Dedifferentiated amniotic fluid mesenchymal stem cell (primary cell): ENCODE data around the gene LAMB2.

Experiments
- DNase-seq: peaks from one replicate; pipeline ENCODE4 v3.0.0-alpha.2; 2016; ENCODE audit errors: extremely low spot score

LAMB2 gene

DNA sequence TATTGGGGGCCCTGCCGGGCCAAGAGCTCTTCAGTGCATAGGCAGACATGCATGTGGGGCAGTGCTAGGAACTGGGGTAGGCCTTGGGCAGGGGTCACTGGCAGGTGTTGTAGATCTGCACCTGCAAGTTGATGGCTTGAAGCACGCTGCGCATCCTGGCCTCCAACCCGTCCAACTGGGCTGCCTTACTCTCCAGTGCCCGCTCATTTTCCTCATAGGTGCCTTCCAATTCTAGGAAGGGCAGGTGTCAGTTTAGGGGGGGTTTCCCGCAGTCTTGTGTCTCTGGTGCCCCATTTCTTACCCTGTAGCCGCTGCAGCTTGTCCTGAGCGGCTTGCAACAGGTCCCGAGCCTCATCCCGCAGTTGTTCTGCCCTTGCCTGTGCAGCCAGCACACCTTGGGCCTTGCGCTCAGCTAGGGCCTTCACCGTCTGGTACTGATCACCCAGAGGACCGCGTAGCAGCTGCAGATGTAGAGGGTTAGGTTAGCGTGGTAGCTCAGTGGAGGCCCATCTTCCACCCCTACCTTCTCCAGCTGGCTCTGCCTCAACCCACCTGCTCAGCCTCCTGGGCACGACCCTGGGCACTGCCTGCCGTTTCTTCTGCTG is 11.6 kb downstream of the LAMB2 start:
- DNase-seq = no peak

DNA sequence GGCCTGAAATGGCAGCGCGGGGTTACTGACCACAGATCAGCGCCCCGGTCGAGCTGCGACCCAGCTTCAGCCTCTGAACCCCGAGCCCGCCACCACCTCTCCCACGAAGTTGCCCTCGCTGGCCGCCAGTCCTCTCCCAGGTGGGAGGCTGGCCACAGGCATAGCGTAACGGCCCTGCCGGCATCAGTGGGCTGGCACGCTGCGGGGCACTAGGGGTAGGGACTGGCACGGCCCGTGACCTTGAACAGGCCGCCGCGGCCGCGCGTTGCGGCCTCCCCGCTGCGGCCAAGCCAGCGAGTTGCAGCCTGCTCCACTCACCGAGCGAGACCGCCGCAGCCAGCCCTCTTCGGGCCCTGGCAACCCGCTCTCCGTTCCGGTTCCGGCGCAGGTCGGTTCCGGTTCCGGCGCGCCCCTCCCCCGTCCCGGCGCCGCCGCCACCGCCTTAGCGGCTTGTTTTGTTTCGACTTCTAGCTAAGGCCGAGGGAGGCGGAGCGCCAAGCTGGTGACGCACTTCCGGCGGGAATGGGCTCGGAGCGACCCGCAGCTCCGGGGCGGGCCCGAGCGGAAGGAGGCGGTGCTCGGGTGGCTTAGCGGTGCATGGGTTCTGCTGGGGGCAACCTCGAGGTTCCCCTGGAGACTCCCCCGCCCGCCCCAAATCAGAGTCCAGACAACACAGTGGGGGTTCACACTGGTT is 12.3 kb downstream of the LAMB2 start, which contains the start of gene USP19:
USP19 (minus strand) TSS at position 386 of the 694 bp plus-strand sequence. CDS start 1,678 bp downstream, outside the sequence.
- peak; percentile 89 for DNase-seq

DNA sequence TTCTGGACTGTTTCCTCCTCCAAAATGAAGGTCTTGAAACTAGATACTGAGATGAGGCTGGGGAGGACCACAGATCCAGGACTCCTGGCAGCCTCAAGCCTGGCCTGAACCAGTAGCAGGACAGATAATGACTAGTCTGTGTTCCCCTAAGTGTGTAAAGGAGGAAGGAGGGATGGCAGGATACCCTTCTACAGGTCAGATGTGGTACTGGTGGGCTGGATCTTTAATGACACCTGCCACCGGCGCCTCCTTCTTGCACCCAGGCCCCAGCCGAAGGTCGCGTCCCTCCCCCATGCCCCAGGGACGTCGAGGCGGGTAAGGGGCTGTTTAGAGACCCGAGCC is 12.8 kb downstream of the LAMB2 start:
- no peak for DNase-seq

DNA sequence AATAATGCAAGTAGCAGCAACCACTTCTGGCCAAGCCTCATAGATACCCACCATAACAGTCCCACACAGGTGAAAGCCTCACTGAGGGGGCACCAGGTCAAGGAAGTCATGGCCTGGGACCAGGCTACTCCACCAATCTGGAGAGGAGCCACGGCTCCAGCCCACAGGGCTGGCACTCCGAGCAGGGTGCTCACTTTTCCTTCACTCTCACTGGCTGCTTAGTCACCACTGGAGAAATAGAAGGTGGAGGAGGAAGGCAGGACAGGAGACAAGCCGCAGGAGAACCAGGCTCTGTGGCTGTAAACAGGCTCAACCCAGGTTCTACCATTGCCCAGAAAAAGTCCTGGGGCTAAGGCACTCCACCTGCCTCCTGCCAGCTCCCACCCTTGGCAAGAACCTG is 13.4 kb downstream of the LAMB2 start:
- no peak for DNase-seq

DNA sequence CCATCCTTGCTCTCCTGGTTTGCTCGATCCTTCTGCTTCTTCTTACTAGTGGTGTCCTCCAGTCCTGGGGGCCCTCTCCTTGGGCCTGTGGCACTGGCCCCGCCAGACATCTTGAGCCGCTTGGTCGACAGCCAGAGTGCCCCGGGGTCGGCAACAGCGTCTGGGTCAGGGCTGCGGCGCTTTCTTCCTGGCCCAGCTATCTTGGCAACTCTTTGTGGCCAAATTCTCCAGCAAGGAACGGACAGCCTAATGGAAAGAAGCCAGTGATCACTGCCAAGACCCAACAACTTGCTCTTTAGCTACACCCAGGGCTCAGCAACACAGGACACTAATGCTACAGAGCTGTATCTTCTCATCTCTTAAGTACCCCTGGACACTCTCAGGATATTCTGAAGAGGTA is 13.8 kb downstream of the LAMB2 start:
- DNase-seq = no peak

DNA sequence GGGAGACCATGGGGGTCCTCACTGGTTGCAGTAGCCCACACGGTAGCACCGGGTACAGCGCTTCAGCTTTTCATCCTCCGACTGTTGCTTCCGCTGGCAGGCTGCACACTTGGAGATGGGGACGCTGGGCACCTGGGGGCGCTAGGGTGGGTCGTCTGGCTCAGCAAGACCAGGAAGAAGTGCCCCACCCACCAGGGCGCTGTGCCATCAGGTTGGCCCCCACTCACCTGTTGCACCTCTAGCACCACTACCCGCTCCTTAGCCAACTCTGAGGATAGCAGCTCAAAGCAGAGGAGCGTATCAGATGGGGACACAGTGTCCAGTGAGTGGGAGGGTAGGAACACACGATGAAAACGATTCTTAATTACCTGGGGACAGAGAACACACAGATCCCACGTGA is 20.6 kb downstream of the LAMB2 start:
- DNase-seq = no peak

DNA sequence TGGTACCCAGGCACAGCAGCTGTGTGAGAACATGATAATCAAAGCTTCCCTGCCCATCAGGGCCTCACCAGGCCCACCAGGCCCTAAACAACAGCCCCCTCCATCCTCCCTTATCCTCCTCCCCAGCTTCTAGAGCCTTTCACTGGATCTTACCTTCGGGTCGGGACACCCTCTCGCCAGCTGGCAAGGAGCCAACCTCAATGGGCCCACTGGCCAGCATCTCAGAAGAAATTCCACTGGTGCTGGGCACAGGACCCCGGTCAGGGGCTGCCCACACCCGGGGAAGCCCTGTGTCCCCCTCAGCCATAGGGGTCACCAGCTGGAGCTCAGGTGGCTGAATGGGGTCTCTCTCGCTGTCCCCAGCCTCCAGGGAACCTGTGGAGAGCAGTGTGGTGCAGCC is 21.5 kb downstream of the LAMB2 start:
- no peak for DNase-seq

DNA sequence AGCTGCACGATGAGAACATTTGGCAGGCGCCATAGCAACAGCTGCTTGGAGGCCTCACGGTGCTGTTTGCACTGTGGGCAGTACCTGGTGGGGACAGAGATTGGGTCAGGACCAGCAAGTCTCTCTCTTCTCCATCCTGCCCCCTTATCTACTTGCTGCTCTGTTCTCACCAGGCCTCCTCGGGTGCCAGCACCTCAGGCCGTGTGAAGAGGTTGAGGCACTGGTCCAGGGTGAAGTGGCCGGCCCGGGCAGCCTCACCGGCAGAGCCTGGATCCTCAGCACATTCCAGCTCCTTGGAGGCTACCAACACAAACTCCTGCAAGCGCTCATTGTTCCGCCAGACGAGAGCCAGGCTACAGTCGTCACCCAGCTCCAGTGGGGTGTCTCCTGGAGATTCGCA is 22.1 kb downstream of the LAMB2 start:
- DNase-seq = no peak

DNA sequence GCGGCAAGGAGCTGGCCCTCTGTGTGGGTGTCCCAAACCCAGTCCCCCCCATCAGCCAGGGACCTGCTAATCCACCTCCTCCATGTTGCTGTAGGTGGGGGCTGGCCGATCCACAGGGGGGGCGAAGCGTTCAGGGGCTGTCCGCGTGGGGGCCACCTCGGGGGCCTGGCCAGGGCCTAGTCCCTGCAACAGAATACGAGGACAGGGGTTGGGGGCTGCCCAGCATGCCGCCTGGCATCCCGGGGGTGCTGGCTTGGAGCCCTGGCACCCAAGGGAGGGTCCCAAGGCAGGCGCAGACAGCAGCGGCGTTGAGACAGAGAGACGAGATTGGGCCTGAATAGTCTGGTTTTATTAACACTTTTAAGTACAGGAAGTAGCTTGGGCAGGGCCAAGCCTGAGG is 24.5 kb downstream of the LAMB2 start:
- no peak for DNase-seq

DNA sequence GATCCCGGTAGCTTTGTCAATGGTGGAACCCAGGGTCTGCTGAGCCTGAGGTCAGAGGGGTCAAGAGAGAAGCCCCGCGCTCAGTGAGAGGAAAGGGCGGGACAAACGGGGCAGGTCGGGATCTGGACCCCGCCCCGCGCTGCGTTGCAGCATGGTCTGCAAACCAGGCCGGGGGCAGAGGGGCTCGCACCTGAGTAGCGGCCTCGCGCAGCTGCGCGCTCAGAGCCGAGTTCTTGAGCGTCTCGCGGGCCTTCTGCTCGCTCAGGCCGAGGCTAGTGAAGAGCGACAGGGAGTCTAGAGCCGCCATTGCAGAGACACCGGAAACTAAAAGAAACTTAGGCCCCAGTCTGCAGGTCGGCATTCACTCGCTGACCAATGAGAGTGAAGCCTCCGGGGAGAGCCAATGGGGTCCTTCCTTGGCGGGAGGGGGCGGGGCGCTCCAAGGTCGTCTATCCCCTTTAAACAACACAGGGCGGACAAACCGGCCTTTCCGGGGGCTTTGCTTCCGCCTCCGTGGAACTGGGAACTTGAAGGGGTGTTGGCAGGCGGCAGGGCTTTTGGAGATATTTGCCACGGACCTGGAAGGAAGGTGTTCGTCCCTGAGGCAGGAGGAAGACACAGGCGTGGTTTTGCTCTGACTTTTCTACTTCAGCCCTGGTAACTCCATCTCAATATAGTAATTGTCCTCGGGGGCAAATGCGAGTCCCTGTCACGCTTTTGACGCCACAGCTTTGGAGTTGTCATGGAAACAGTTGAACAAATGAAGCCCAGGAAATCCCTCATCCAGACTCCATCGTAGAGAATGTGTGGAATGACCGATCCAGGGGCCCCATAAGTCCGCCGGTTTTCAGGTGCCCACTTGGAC is 28.2 kb downstream of the LAMB2 start, which contains the start of gene QARS1:
QARS1 (minus strand) TSS at position 331 of the 865 bp plus-strand sequence; CDS start at position 307, 24 bp downstream.
- peak; percentile 86 for DNase-seq

DNA sequence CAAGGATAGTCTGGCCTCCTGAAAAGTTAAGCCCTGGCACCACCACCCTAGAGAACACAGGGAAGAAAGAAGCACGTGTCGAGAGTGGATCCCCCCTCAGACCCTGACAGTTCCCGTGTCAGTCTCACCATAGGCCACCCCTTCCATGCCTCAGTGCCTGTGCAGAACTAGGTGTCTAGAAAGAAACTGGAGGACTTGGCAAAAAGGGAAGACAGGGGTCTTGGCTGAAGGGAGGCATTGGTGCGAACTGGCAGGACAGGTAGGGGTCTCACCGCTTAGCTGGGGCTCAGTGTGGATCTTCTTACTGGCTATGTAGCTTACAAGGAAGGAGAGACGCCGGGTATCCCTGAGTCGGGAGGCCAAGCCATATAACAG is 28.8 kb downstream of the LAMB2 start:
- no peak for DNase-seq

DNA sequence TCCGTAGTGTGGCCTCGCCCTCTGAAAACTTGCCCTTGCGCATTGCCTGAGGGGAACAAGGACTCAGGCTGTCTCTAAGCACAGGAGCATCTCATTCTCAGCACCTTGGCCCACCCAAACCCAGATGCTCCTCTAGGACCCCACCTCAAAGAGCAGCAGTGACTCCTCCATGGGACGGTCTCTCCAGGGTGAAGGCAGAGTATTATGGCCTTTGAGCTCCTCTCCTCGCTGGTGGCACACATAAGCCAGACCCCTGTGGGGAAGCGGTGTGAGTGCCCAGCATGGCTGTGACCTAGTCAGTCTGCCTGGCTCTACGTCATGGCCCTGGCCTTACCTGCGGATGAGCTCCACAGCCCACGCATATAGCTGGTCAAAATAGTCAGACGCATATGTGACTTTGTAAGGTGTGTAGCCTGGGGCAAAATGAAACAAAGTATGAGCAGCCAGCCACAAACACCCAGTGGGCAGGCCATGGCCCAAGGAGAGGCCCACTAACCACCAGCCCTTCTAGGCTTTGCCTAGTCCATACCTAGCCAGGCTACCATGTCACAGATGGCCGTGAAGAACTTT is 32.7 kb downstream of the LAMB2 start:
- no peak for DNase-seq

DNA sequence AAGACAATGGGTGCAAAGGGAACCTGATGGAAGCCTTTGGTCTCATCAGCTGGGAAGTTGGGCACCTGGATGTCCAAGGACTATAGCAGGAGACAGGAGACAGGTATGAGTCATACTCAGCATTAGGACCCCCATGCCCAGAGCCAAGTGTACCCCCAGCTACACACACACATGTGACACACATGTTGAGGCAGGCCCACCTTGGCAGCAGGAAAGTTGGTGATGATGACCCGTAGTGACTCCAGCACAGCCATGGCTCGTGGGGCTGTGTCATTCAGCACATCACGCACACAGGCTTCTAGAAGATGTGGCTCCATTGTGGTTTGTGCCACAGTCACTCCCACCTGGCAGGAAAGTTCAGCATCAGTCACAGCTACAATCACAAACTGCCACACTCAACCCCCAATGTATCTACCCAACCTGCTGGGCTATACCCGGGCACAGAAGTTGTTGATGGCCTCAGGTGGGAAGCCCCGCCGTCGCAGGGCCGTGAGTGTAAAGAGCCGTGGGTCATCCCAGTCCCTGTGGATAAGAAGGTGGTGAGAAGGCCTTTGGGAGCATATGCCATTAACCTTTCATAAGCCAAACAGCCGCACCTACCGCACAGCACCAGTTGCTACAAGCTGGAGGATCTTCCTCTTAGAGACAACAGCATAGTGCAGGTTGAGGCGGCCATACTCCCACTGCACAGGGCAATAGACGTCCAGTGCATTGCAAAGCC is 33.8 kb downstream of the LAMB2 start:
- DNase-seq = no peak

DNA sequence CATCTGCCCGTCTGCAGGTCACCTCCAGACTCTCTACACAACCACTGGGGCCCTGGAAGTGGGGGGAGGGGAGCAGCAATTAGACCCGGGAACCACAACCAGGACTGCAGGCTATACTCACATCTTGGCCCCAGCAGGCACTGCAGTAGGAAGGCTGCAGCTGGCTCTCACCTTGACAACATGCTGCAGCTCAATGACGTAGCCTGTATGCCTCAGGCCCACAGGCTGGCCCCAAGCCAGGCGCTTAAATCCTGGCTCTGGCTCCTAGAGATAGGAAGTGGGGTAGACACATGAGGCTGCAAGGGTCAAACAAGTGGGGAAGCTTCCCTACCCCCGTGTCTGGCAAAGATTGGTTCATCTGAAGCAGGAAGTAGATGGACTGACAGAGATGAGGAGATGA is 34.4 kb downstream of the LAMB2 start:
- DNase-seq = no peak

DNA sequence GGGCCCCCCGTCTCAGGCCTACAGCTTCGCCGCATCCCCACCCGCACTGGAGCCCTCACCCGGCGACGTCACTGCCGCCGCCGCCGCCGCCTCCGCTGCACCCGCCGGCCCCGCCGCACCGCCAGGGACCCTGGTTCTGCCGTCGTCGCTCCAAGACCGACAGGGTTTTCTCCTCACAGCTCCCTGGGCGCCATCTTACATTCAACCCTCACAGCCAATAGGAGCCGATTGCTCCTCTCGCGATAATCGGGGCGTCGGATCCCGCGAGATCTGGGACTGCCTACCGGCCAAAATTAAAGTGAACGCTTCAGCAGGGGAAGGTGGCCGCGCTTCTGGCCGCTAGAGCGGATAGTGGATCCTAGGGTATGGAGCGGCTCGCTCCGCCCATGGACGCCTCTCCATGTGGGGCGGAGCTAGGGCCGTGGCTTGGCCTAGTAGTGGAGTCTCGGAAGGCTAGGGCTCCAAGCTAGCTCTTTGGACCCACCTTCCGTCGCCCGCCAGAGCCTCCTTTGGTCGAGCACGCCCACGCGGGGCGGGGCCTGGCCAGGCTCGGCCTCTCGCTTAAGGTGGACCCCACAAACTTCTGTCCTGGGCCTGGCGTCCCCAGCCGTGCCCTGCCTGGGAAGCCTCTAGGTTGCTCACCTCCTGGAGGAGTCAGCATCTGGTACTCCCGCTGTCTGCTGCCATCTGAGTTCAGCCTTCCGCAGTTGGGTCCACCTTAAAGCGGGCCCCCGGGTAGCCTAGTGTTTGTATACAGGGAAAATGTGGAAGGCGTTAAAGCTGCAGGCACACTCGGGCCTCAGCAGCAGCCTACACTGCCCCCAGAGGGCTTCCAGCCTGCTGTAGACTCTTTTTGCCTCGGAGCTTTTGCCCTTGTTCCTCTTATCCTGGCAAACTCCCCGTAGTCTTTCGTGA is 38.7 kb downstream of the LAMB2 start, which contains the start of gene QRICH1:
QRICH1 (minus strand) TSS at position 219 of the 915 bp plus-strand sequence. CDS start 17,054 bp downstream, outside the sequence.
- peak; percentile 99 for DNase-seq

DNA sequence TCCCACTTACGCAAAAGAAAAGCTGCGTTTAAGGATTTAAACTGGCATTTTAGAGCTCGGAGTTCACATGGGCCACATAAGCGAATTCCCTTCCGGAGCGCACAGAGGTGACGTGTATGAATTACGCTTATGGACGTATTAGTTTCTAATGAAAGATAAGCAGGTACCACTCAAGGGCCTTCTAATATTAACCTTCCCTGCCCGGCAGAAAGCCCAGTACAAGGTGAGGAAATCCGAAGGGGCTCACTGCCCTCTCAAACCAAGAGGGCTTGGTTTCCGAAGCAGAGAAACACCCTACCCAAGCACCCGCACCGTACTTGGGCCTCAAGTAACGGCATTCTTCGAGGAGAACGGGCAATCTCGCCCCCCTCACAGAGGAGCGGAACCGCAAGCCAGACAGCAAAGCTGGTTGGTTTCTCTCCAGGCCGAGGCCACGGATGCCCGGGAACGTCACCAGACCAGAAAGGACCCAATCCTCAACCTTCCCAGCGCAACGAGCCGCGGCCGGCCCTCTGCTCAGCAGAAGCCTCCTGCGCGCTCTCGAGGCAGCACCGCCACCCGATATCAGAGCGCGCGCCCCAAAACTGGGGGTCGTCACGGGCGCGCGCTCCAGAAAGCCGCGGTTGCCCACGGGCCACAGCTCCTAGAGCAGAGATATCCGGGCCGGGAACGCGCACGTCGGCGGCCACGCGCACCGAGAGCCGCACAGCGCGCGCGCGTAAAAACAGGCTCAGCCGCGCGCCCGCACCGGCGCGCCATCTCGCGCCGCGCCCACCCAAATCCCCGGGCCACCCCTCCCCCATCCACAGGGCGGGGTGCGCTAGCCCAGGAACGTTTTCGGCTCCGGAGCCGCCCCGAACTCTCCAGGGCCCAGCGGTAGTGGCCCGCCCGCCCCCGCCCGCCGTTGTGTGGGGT is 39.7 kb downstream of the LAMB2 start:
- peak; percentile 63 for DNase-seq

DNA sequence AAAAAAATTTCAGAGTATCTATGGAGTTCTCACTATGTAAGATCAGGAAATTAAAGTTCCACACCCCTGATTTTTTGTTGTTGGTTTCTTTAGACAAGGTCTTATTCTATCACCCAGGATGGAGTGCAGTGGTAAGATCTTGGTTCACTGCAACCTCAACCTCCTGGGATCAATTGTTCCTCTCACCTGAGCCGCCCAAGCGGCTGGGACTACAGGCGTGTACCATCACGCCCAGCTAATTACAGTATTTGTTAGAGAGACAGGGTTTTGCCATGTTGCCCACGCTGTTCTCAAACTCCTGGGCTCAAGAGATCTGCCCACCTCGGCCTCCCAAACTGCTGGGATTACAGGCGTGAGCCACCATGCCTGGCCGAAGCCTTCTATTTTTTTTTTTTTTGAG is 51.4 kb downstream of the LAMB2 start:
- no peak for DNase-seq

DNA sequence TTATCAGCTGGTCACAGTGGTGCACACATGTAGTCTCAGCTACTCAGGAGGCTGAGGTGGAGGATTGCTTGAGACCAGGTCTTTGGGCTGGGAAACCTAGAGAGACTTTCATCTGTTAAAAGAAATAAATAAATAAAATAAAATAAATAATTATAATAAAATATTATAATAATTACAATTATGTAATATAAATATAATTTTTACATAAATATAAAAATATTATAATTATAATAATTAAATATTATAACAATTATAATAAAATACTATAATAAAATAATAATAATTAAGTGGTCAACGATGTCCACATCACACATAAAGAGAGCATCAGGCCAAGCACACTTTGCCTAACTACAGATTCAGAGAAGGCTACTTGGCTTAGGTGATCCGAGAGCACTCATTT is 53.6 kb downstream of the LAMB2 start:
- DNase-seq = no peak

DNA sequence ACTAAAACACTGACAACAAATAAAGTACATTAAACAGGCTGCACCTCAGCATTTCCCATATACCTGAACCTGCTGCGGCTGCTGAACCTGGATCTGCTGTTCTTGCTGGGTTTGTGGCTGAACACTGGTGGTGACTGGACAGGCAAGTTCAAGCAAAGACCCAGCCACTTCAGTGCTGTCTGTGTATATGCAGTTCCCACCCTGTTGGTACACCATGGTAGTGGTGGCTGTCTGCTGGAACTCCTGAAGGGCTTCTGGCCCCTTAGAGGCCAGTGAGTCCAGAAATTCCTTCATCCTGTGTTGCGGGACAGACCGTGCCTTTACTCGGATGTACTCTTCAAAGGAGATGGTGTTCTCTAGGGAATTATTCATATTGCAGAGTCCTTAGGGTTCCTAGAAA is 56.2 kb downstream of the LAMB2 start:
- DNase-seq = no peak
